HAP-1 (cell line): ENCODE measurements around the gene SCUBE2.

Experiments used
- DNase-seq, 2 experiments: peaks; one replicate each; pipeline ENCODE4 v3.0.0-alpha.2; 2016 to 2020; ENCODE audit warnings: low spot score in 2 of 2
- H3K27me3 ChIP-seq: fragments of 250-450 bp; sonication (Bioruptor Pico); 2 replicates; pipeline ENCODE4 v1.5.1; 2020; ENCODE audit warnings: low read depth, mild to moderate bottlenecking, moderate library complexity
- H3K36me3 ChIP-seq: fragments of 250-450 bp; sonication (Bioruptor Pico); replicated peaks from 2 replicates; pipeline ENCODE4 v1.5.1; 2020; ENCODE audit warnings: mild to moderate bottlenecking
- H3K4me1 ChIP-seq: fragments of 250-450 bp; sonication (Bioruptor Pico); 2 replicates; pipeline ENCODE4 v1.5.1; 2020; ENCODE audit warnings: mild to moderate bottlenecking
- H3K4me3 ChIP-seq: fragments of 250-450 bp; sonication (Bioruptor Pico); 2 replicates; pipeline ENCODE4 v1.5.1; 2020; ENCODE audit warnings: mild to moderate bottlenecking, moderate library complexity
- H3K9me3 ChIP-seq: fragments of 250-450 bp; sonication (Bioruptor Pico); 2 replicates; pipeline ENCODE4 v1.5.1; 2020; ENCODE audit warnings: mild to moderate bottlenecking, moderate library complexity
- in situ Hi-C: fragments of 300-500 bp; cut with MboI; formaldehyde crosslinking; loops from 3 replicates; pipeline ENCODE4 v1.14.3; 2020; ENCODE audit warnings: low sequenced_read_pairs, inconsistent platforms, mixed read lengths

SCUBE2 gene

DNA sequence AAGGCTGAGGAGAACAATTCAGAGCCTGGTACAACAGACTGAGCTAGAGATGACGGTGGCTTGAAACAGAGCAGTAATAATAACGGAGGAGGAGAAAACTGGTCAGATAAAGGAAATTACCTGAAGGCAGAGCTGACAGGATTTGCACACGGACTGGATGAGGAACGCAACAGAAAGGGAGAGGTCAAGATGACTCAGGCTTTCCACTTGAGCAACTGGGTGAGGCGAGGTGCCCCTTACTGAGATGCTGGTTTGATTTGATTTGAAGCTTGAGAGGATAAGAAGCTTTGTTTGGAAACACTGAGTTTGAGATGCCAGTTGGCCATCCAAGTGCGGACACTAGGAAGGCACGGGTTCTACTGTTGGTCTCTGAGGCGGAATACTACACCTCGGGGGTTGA, 52.2 kb downstream of the SCUBE2 start:
- in situ Hi-C loops, result no loop called here
- no peak for DNase-seq
- peaks cover 15% of the 10 kb centered on the region for H3K4me1 ChIP-seq
- H3K36me3 ChIP-seq, result no peaks in the 10 kb centered on the region
- H3K4me3 ChIP-seq, result no peak overlapping the region
- H3K27me3 ChIP-seq, result no peaks in the 10 kb centered on the region
- no peaks in the 10 kb centered on the region for H3K9me3 ChIP-seq

DNA sequence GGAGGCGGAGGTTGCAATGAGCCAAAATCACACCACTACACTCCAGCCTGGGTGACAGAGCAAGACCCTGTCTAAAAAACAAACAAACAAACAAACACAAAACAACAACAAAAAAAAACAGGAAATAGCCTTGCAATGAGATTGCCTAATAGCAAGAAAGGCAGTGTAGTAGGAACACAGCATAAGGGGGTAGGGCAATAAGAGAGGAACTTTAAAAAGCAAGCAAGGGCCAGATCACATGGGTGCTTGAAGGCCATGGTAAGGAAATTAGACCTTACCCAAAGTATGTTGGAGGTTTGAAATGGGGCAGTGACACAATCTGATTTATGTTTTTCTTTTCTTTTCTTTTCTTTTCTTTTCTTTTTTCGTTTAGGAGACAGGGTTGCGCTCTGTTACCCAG, 52.9 kb downstream of the SCUBE2 start:
- Histone ChIP-seq H3K4me1 (peaks cover 15% of the 10 kb centered on the region), H3K4me3 (no peak overlapping the region), H3K9me3 (no peaks in the 10 kb centered on the region), H3K36me3 (no peaks in the 10 kb centered on the region), H3K27me3 (no peaks in the 10 kb centered on the region)
- in situ Hi-C loops, result no loop called here
- no peak for DNase-seq

DNA sequence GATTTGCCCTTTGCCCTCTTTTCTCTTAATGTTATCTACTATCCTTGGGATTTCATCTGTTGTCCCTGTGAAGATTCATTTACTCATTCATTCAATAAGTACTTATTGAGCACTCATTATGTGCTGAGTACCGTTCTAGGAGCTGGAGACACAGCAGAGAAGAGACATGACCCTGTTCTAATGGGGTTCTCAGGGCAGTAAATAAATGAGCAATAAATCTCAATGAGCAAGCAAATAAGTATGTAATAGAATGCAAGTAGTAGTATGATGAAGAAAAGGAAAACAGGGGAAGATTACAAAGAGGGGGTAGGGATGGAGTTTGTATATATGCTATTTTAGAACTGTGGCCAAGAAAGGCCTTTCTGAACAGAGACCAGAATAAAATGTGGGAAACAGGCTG, 53.4 kb downstream of the SCUBE2 start:
- no peaks in the 10 kb centered on the region for H3K9me3 ChIP-seq
- in situ Hi-C loops, result no loop called here
- DNase-seq, result no peak
- H3K36me3 ChIP-seq, result no peaks in the 10 kb centered on the region
- H3K27me3 ChIP-seq, result no peaks in the 10 kb centered on the region
- no peak overlapping the region for H3K4me3 ChIP-seq
- peaks cover 15% of the 10 kb centered on the region for H3K4me1 ChIP-seq

DNA sequence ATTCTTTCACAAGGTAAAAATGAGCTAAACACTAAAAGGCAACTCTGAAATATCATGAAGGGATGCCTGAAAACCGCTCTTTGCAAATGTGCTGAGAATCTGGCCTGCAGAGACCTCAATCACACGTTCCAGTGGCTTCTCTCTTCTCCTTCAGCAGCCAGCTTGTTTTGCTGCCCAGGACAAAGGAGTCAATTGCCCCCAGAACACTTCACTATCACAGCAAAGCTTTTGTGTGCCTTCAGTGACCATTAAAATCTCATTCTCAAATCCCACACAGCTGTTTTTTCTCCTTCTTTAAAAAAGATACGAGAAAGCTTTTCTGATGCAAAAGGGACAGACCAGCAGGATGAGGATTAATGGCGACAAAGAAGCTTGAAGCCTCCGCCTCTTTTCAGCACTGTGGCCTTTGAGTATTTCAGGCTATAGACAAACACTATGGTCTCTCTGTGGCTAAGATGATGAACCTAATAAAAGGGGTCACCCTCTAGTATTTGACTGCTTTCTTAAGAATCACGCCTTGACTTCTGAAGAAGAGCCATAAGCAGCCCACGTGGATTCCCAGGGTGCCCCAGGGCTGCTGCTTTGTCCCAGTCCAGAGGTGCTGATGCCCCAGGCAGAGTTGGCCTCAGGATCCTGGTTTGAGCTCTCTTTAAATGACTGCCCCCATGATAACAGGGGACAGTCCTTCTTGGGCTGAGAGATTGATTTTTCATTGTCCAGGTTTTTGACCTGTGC, 54.2 kb downstream of the SCUBE2 start:
- H3K27me3 ChIP-seq, result no peaks in the 10 kb centered on the region
- H3K36me3 ChIP-seq, result no peaks in the 10 kb centered on the region
- peaks cover 15% of the 10 kb centered on the region for H3K4me1 ChIP-seq
- peak; percentile 78 to 89 for DNase-seq
- no peak overlapping the region for H3K4me3 ChIP-seq
- in situ Hi-C loops, result no loop called here
- no peaks in the 10 kb centered on the region for H3K9me3 ChIP-seq

DNA sequence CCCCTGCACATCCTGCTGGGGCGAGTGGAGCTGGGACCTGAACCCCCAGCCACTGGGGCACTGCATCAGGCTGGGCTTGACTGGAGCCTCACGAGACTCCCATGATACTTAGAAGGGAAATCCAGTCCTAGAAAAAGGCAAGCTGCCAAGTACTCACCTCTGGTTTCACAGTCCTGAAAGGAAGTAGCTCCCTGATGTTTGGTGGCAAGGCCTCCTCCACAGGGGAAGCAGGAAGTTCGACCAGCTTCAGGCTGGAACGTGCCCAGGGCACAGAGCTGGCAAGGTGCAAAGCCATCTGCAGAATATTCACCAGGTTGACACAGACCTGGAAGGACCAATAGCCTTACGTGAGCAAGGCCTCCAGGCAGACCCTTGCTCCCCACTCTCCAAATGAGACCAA, 60.8 kb downstream of the SCUBE2 start:
- no peaks in the 10 kb centered on the region for H3K36me3 ChIP-seq
- in situ Hi-C loops, result no loop called here
- H3K4me3 ChIP-seq, result no peak overlapping the region
- no peak for DNase-seq
- no peaks in the 10 kb centered on the region for H3K9me3 ChIP-seq
- no peaks in the 10 kb centered on the region for H3K4me1 ChIP-seq
- H3K27me3 ChIP-seq, result no peaks in the 10 kb centered on the region

DNA sequence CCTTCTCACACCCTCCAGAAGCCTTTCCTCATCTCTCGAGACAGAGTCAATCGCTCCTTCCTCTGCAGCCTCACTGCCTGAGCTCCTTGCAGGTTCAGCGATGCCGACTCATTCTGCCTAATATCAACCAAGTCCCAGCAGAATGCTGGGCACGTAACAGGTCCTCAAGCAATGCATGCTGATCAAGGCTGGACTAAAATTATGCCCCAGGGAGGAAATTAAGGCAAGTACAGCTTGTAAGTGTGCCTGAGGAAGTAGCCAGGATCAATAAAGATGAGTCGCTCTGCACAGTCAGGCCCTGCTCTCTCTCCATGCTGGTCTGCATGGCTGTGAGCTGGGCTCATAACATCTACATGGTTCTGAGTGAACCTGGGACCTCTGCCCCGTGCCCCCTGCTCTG, 62.0 kb downstream of the SCUBE2 start:
- H3K36me3 ChIP-seq, result no peaks in the 10 kb centered on the region
- no peaks in the 10 kb centered on the region for H3K27me3 ChIP-seq
- H3K9me3 ChIP-seq, result no peaks in the 10 kb centered on the region
- no peak overlapping the region for H3K4me3 ChIP-seq
- H3K4me1 ChIP-seq, result no peaks in the 10 kb centered on the region
- DNase-seq, result no peak
- in situ Hi-C loops, result no loop called here

DNA sequence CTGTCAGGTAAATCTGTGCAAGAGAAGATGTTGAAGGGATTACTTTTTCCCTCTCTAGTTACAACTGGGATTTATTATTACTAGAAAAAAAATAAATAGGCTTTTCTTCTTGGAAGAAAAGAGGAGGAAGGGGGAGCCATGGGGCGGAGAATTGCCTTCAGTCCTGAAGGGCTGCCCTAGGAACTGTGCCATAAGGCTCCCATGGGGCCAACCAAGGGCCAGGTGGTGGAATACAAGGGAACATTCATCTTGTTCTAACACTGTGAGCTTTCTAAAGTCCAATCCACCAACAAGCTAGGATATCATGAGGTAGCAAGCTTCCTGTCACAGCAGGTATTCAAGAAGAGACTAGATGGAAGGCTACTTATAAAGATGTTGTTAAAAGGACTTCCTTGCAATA, 62.8 kb downstream of the SCUBE2 start:
- Histone ChIP-seq H3K9me3 (no peaks in the 10 kb centered on the region), H3K27me3 (no peaks in the 10 kb centered on the region), H3K36me3 (no peaks in the 10 kb centered on the region), H3K4me1 (no peaks in the 10 kb centered on the region), H3K4me3 (no peak overlapping the region)
- in situ Hi-C loops, result no loop called here
- no peak for DNase-seq

DNA sequence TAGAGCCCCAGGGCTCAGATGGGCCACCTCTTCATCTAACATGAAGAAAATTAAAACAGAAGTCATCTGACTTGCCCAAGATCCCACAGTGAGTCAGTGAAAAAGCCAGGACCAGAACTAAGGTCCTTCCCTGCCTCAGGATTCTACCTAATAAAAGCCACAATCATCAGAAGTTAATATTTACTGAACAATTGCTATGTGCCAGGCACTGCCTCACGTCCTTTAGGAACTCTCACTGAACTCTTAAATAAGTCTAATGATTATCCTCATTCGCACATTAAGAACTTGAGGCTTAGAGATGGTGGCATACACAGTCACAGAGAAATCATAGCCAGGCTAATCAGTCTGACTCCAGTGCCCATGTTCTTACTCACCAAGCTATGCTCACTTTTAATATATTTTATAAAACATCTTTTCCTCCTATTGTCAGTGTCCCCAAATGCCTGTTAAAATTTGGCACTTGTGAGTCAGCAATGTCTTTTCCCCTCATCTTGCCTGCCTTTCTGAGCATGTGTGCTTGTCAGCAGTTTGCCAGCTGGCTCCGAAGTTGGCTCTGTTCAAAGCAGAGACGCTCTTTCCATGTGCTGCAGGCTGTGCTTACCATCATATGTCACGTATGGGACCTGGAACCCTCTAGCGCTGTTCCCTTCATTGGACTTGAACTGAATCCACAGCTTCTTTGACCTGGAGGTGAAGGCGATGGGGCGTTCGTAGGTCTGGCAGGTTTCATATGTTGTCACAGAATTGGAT, 66.1 kb downstream of the SCUBE2 start:
- no peak for DNase-seq
- H3K4me3 ChIP-seq, result no peak overlapping the region
- H3K36me3 ChIP-seq, result no peaks in the 10 kb centered on the region
- H3K9me3 ChIP-seq, result no peaks in the 10 kb centered on the region
- no peaks in the 10 kb centered on the region for H3K4me1 ChIP-seq
- in situ Hi-C loops, result no loop called here
- no peaks in the 10 kb centered on the region for H3K27me3 ChIP-seq

DNA sequence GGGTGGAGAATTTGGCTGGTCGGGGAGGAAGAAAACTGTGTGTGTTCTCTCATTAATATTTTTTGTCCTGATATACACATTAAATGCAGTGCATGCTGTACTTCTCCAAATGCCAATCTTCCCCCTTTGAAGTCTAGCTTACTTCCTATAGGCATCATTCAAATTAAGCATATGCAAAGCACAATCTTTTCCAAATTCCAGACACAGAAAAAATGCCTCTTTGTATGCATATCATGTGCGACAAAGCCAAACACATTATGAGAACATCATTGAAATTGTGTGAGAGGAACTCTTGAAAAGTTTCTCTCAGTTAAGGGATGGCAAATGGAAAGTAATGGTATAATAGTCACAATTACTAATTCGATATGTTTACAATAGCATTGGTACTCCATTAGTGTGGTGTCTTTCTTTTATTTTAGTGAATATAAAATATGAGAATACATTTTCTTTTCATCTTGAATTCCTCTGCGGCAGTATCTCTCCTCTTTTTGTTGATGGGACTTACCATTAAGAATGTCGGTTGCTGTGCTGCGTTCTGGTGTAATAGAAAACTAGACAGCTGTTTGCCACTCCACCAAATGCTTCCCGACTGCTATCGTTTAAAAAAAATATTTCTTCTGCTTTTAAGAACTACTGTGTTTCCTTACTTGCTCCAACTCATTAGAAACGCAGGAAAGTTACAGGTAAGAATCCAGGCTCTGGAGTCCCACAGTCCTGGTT, 68.3 kb downstream of the SCUBE2 start:
- Histone ChIP-seq H3K4me1 (0 out of 2 replicates have a peak, but pooled peaks cover 3% of the 10 kb centered on the region), H3K9me3 (no peaks in the 10 kb centered on the region), H3K27me3 (no peaks in the 10 kb centered on the region), H3K4me3 (no peak overlapping the region), H3K36me3 (no peaks in the 10 kb centered on the region)
- in situ Hi-C loops, result no loop called here
- no peak for DNase-seq

DNA sequence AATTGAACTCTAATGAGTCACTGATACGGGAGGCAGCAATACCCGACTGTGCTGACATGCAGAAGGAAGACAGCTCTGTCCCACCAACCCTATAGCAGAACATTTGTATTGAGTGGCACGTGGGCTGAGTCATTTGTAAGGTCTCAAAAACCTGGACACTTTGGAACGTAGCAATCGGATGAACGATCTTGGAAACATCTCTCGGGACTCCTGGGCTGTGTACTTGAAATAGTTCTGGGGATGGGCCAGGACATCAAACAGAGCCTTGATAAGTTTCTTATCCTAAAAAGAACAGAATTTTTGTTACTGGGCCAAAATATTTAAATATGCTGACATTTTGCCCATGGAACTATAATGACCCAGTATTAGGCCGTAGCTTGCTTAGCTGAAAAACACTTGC, 70.5 kb downstream of the SCUBE2 start:
- Histone ChIP-seq H3K27me3 (no peaks in the 10 kb centered on the region), H3K4me3 (no peak overlapping the region), H3K36me3 (no peaks in the 10 kb centered on the region), H3K4me1 (0 out of 2 replicates have a peak, but pooled peaks cover 3% of the 10 kb centered on the region), H3K9me3 (no peaks in the 10 kb centered on the region)
- in situ Hi-C loops, result no loop called here
- no peak for DNase-seq

DNA sequence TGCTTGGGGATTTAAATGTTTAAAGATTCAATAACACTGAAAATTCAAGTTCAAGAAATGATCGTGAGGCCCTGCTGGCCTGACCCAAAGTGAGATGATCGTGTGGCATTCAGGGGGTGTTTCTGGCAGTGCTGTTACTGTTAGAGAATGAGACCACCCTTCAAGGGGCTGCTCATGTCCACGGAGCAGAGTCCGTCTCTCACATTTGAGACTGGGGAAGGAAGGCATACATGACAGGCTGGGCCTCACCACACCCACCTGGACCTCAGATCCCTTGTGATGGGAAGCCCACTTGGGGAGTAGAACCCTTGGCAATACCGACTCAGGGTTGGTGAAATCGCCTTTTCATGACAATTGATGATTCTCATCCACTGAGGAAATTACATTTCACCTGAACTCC, 71.5 kb downstream of the SCUBE2 start:
- Histone ChIP-seq H3K27me3 (no peaks in the 10 kb centered on the region), H3K9me3 (no peaks in the 10 kb centered on the region), H3K36me3 (no peaks in the 10 kb centered on the region), H3K4me1 (0 out of 2 replicates have a peak, but pooled peaks cover 3% of the 10 kb centered on the region), H3K4me3 (no peak overlapping the region)
- in situ Hi-C loops, result loop anchor here (5.0 kb wide), 1 partner anchor 117 kb away; no protein-coding TSS in a partner anchor
- no peak for DNase-seq

DNA sequence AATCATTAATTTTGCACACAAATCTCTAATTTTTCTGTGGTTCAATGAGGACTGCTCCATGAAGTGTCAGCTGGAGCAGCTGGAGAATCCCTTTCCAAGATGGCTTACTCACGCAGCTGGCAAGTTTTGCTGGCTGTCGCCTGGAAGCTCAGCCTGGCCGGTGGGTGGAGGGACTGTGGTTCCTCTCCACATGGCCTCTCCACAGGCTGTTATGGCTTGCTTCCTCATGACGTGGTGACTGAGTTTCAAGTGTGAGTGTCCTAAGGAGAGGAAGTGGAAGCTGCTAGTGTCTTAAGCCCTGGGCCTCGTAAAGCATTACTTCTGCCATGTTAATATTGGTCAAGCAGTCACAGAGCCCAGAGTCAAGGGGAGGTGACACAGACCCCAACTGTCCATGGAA, 73.6 kb downstream of the SCUBE2 start:
- Histone ChIP-seq H3K27me3 (no peaks in the 10 kb centered on the region), H3K36me3 (no peaks in the 10 kb centered on the region), H3K4me3 (no peak overlapping the region), H3K9me3 (no peaks in the 10 kb centered on the region), H3K4me1 (0 out of 2 replicates have a peak, but pooled peaks cover 3% of the 10 kb centered on the region)
- no peak for DNase-seq
- in situ Hi-C loops, result loop anchor here (5.0 kb wide), 1 partner anchor 120 kb away; no protein-coding TSS in a partner anchor

DNA sequence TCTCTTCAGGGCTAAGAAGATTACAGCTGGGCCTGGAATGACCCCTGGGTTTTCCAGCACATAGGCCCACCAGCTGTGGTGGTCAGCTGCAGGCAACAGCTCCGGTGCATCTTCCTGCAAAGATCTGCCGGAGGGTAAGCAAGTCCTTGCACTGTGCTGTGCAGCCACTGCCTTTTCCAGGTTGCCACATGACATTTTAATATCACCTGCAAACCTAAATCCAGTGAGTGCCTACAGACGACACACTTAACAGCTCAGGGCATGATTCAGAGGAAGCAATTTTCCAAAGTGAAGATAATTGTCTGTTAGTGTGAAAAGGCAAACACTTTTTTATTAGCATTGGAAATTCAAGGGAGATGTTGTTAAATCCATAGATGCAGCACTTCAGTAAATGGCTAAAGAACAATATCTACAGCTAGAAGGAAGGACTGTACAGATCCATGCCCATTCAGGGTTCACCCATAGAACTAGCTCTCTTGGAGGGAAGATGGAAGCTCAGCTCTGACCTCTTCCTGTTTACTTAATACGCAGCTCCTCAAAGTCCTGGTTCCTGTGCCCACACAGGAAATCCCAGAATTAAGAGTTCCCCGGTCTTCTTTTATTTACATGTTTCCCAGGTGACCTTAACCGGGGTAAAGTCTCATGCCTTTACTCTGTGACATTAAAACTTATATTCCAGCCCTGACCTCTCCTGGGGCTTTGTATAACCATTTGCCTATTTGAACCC, 74.3 kb downstream of the SCUBE2 start:
- no peaks in the 10 kb centered on the region for H3K27me3 ChIP-seq
- no peaks in the 10 kb centered on the region for H3K36me3 ChIP-seq
- H3K4me3 ChIP-seq, result no peak overlapping the region
- H3K4me1 ChIP-seq, result 0 out of 2 replicates have a peak, but pooled peaks cover 3% of the 10 kb centered on the region
- DNase-seq, result no peak
- H3K9me3 ChIP-seq, result no peaks in the 10 kb centered on the region
- in situ Hi-C loops, result loop anchor here (5.0 kb wide), 1 partner anchor 120 kb away; no protein-coding TSS in a partner anchor
